H1 (cell line): ENCODE measurements around the gene MICA.

Experiments used
- CEBPB ChIP-seq: IDR thresholded peaks from 2 replicates; pipeline ENCODE4 v1.6.1; 2012; ENCODE audit warnings: low read depth, low read length
- CHD1 ChIP-seq: IDR thresholded peaks from 2 replicates; pipeline ENCODE4 v1.6.1; 2012; ENCODE audit warnings: low read depth, low read length, improper control_type of control experiment
- CHD2 ChIP-seq: IDR thresholded peaks from 2 replicates; pipeline ENCODE4 v1.6.1; 2012; ENCODE audit warnings: low read length, improper control_type of control experiment
- CREB1 ChIP-seq: IDR thresholded peaks from 2 replicates; pipeline ENCODE4 v1.6.1; 2012; ENCODE audit warnings: inconsistent platforms
- EP300 ChIP-seq, 2 experiments: IDR thresholded peaks; 1 replicate in 1 of 2; 2 replicates in 1 of 2; pipeline ENCODE4 v1.6.1; 2011 to 2012; ENCODE audit warnings: low read depth in 2 of 2, low read length in 2 of 2, mild to moderate bottlenecking in 2 of 2, borderline replicate concordance in 1 of 2, inconsistent platforms in 1 of 2, moderate library complexity in 1 of 2
- EZH2 ChIP-seq: fragments of 200-600 bp; sonication (generic); IDR thresholded peaks from 2 replicates; pipeline ENCODE4 v1.7.1; 2012; ENCODE audit warnings: low read depth, mild to moderate bottlenecking, moderate library complexity, low read length, inconsistent platforms; ENCODE audit not compliant: severe bottlenecking
- KDM5A ChIP-seq: fragments of 200-600 bp; IDR thresholded peaks from 2 replicates; pipeline ENCODE4 v1.7.1; 2012; ENCODE audit warnings: mild to moderate bottlenecking, low read length, inconsistent platforms, mixed read lengths
- MAFK ChIP-seq: IDR thresholded peaks from 2 replicates; pipeline ENCODE4 v1.6.1; 2012; ENCODE audit warnings: low read depth, mild to moderate bottlenecking, improper control_type of control experiment, low read length
- POLR2AphosphoS5 ChIP-seq: IDR thresholded peaks from 2 replicates; pipeline ENCODE4 v1.6.1; 2011; ENCODE audit warnings: low read depth, low read length
- TAF1 ChIP-seq: IDR thresholded peaks from 2 replicates; pipeline ENCODE4 v1.6.1; 2011; ENCODE audit warnings: mild to moderate bottlenecking, low read depth, low read length
- TF ChIP-seq, protein P1 (sequence below), 3 experiments: IDR thresholded peaks; 1 replicate in 2 of 3; 2 replicates in 1 of 3; pipeline versions ENCODE4 v1.5.1 to v1.6.1; 2011; ENCODE audit warnings: low read length in 3 of 3, mild to moderate bottlenecking in 3 of 3, inconsistent platforms in 2 of 3, low read depth in 1 of 3, moderate library complexity in 1 of 3; ENCODE audit not compliant: insufficient read depth in 1 of 3; ENCODE audit errors: control extremely low read depth in 1 of 3

DNA sequence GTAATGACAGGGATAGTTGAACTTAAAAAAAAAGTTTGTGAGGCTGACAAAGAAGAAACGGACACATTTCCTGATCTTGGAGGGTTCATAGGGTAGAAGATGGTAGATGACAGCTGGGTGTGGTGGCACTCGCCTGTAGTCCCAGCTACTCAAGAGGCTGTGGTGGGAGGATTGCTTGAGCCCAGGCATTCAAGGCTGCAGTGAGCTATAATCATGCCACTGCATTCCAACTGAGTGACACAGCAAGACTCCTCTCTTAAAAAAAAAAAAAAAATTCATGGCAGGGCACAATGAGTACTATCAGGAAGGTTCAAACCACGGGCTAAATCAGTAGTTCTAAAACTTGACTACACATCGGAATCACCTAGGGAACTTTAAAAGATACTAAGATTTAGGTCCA, 2.0 kb upstream of the MICA start:
- TF ChIP-seq KDM5A (no peak), EZH2 (no peak), CHD1 (no peak), TAF1 (no peak), EP300 (IDR thresholded peaks at IDR 0.05; ENCODE audit: borderline replicate concordance in 1 of 2, low read depth in 2 of 2, low read length in 2 of 2) (no peak), POLR2AphosphoS5 (no peak), CREB1 (no peak), MAFK (no peak), CEBPB (no peak), CHD2 (no peak)
- TF ChIP-seq, protein P1, sequence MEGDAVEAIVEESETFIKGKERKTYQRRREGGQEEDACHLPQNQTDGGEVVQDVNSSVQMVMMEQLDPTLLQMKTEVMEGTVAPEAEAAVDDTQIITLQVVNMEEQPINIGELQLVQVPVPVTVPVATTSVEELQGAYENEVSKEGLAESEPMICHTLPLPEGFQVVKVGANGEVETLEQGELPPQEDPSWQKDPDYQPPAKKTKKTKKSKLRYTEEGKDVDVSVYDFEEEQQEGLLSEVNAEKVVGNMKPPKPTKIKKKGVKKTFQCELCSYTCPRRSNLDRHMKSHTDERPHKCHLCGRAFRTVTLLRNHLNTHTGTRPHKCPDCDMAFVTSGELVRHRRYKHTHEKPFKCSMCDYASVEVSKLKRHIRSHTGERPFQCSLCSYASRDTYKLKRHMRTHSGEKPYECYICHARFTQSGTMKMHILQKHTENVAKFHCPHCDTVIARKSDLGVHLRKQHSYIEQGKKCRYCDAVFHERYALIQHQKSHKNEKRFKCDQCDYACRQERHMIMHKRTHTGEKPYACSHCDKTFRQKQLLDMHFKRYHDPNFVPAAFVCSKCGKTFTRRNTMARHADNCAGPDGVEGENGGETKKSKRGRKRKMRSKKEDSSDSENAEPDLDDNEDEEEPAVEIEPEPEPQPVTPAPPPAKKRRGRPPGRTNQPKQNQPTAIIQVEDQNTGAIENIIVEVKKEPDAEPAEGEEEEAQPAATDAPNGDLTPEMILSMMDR (IDR thresholded peaks at IDR 0.05; ENCODE audit: control extremely low read depth in 1 of 3, insufficient read depth in 1 of 3, low read depth in 1 of 3, low read length in 3 of 3), result no peak
